Gastroesophageal sphincter (tissue), 3 donors: Measurements from ENCODE around the gene ITGA5.

Source experiments
- CTCF ChIP-seq, 4 experiments: fragments of 200-600 bp in 2 of 4; fragments of 450-650 bp in 2 of 4; sonication (generic) in 1 of 4; IDR thresholded peaks; one replicate each; pipeline ENCODE4 v1.5.1; 2017 to 2019; ENCODE audit warnings: antibody characterized with exemption in 4 of 4, mild to moderate bottlenecking in 2 of 4, moderate library complexity in 2 of 4
- POLR2A ChIP-seq, 2 donors: fragments of 450-650 bp; IDR thresholded peaks; one replicate each; pipeline ENCODE4 v1.6.1; 2017; ENCODE audit warnings: antibody characterized with exemption in 2 of 2, mild to moderate bottlenecking in 2 of 2, moderate library complexity in 1 of 2

- TF ChIP-seq CTCF (IDR thresholded peaks at IDR 0.05) (peak; percentile 92 to 98 (median 98)), POLR2A (IDR thresholded peaks at IDR 0.05) (no peak)
Observed at GRCh38 chr12:54370171-54370730, 48.8 kb downstream of the ITGA5 start.
